SK-N-MC (cell line): Measurements from ENCODE around the gene KCNB1.

Experiments used
- EZH2 ChIP-seq: fragments of 200-600 bp; sonication (generic); IDR thresholded peaks from one replicate; pipeline ENCODE4 v1.6.1; 2017; ENCODE audit warnings: antibody characterized with exemption
- POLR2AphosphoS5 ChIP-seq: IDR thresholded peaks from 2 replicates; pipeline ENCODE4 v1.6.1; 2012; ENCODE audit warnings: mild to moderate bottlenecking, low read depth, low read length, borderline replicate concordance

GRCh38 chr20:49356676-49357075 is 125.8 kb downstream of the KCNB1 start:
- TF ChIP-seq POLR2AphosphoS5 (no peak), EZH2 (no peak)
